IMR-90 (cell line): ENCODE data around the gene ZNF607. TPM values are rescaled to one million over a fixed set of nuclear protein-coding genes. Genes with fewer than 3 reads are reported as not detected.

ENCODE experiments used
- ATAC-seq: fragments of 200-7000 bp; cut with Tn5 transposase; 2 replicates; pipeline ENCODE4 v1.9.1; 2020; ENCODE audit warnings: low read depth, mild to moderate bottlenecking, moderate library complexity
- BruUV-seq: library from RNA; stranded (reverse); fragments of 400-500 nt; replicated peaks from 2 replicates; lab custom pipeline; 2021; lab: Mats Ljungman, UMichigan
- CTCF ChIA-PET: fragments of 300-600 bp; formaldehyde crosslinking; extraction: SDS; loops from one replicate; lab custom pipeline; 2021; ENCODE audit warnings: antibody characterized with exemption; lab: Yijun Ruan, JAX
- POLR2A ChIA-PET: fragments of 300-600 bp; sonication (Branson Sonifier 250); formaldehyde crosslinking; loops from one replicate; lab custom pipeline; 2022; ENCODE audit warnings: antibody characterized with exemption; ENCODE audit not compliant: unreplicated experiment; lab: Charles Lee
- DNase-seq: peaks from one replicate; pipeline ENCODE4 v3.0.0; 2013
- H2AFZ ChIP-seq: replicated peaks from 2 replicates; pipeline ENCODE3; 2013; ENCODE audit warnings: low read length, mild to moderate bottlenecking; ENCODE audit not compliant: poor library complexity
- H2AK5ac ChIP-seq: 2 replicates; pipeline ENCODE4 v1.6.1; 2013; ENCODE audit warnings: low read depth, low read length, inconsistent platforms
- H2AK9ac ChIP-seq: replicated peaks from 2 replicates; pipeline ENCODE3; 2013; ENCODE audit warnings: mild to moderate bottlenecking, low read depth, low read length, moderate library complexity; ENCODE audit not compliant: poor library complexity
- H2BK120ac ChIP-seq: 2 replicates; pipeline ENCODE4 v1.6.1; 2013; ENCODE audit warnings: low read depth, low read length, inconsistent platforms
- H2BK15ac ChIP-seq: 3 replicates; pipeline ENCODE4 v1.6.1; 2013; ENCODE audit warnings: low read depth, low read length, inconsistent platforms
- H2BK20ac ChIP-seq: 2 replicates; pipeline ENCODE4 v1.6.1; 2013; ENCODE audit warnings: low read depth, mild to moderate bottlenecking, inconsistent platforms, low read length, moderate library complexity
- H2BK5ac ChIP-seq: 2 replicates; pipeline ENCODE4 v1.6.1; 2013; ENCODE audit warnings: mild to moderate bottlenecking, low read depth, low read length, inconsistent platforms; ENCODE audit not compliant: poor library complexity, severe bottlenecking
- H3K14ac ChIP-seq: replicated peaks from 2 replicates; pipeline ENCODE4 v1.6.1; 2013; ENCODE audit warnings: low read depth, low read length, inconsistent platforms
- H3K18ac ChIP-seq: 2 replicates; pipeline ENCODE4 v1.6.1; 2013; ENCODE audit warnings: low read depth, low read length, control low read depth
- H3K23ac ChIP-seq: 2 replicates; pipeline ENCODE4 v1.6.1; 2013; ENCODE audit warnings: low read depth, low read length, inconsistent platforms
- H3K27ac ChIP-seq: 2 replicates; pipeline ENCODE4 v1.5.1; 2013; ENCODE audit warnings: mild to moderate bottlenecking, control low read depth, low read length; ENCODE audit not compliant: insufficient read depth
- H3K27me3 ChIP-seq: 2 replicates; pipeline ENCODE4 v1.6.1; 2013; ENCODE audit warnings: low read length; ENCODE audit not compliant: control insufficient read depth, insufficient read depth
- H3K36me3 ChIP-seq: 2 replicates; pipeline ENCODE4 v1.6.1; 2013; ENCODE audit warnings: low read length, mixed read lengths; ENCODE audit not compliant: control insufficient read depth, insufficient read depth
- H3K4ac ChIP-seq: 2 replicates; pipeline ENCODE4 v1.6.1; 2013; ENCODE audit warnings: low read depth, low read length, inconsistent platforms
- H3K4me1 ChIP-seq: 2 replicates; pipeline ENCODE4 v1.6.1; 2013; ENCODE audit warnings: low read length, mixed read lengths; ENCODE audit not compliant: control insufficient read depth, insufficient read depth
- H3K4me2 ChIP-seq: 2 replicates; pipeline ENCODE4 v1.6.1; 2013; ENCODE audit warnings: low read depth, mild to moderate bottlenecking, control low read depth, low read length, moderate library complexity
- H3K4me3 ChIP-seq: 2 replicates; pipeline ENCODE4 v1.5.1; 2013; ENCODE audit warnings: low read depth, mild to moderate bottlenecking, control low read depth, low read length, moderate library complexity; ENCODE audit not compliant: insufficient read depth
- H3K56ac ChIP-seq: 2 replicates; pipeline ENCODE4 v1.6.1; 2013; ENCODE audit warnings: low read length, inconsistent platforms; ENCODE audit not compliant: insufficient read depth; ENCODE audit errors: extremely low read depth
- H3K79me1 ChIP-seq, 2 experiments: 2 replicates each; pipeline ENCODE4 v1.6.1; 2013; ENCODE audit warnings: low read length in 2 of 2, inconsistent platforms in 1 of 2, low read depth in 1 of 2
- H3K9ac ChIP-seq: 2 replicates; pipeline ENCODE4 v1.6.1; 2013; ENCODE audit warnings: low read depth, low read length, control low read depth
- H3K9me1 ChIP-seq: 2 replicates; pipeline ENCODE4 v1.6.1; 2013; ENCODE audit warnings: low read length, inconsistent platforms; ENCODE audit not compliant: insufficient read depth
- H3K9me3 ChIP-seq: 2 replicates; pipeline ENCODE4 v1.6.1; 2013; ENCODE audit warnings: low read length; ENCODE audit not compliant: control insufficient read depth, insufficient read depth
- H4K20me1 ChIP-seq: 2 replicates; pipeline ENCODE4 v1.6.1; 2013; ENCODE audit warnings: low read length, inconsistent platforms; ENCODE audit not compliant: insufficient read depth
- H4K5ac ChIP-seq: 2 replicates; pipeline ENCODE4 v1.6.1; 2013; ENCODE audit warnings: mild to moderate bottlenecking, low read depth, low read length, control low read depth
- H4K8ac ChIP-seq, 2 experiments: 2 replicates each; pipeline ENCODE4 v1.6.1; 2013; ENCODE audit warnings: low read depth in 2 of 2, low read length in 2 of 2, control low read depth in 1 of 2, inconsistent platforms in 1 of 2
- H4K91ac ChIP-seq: 2 replicates; pipeline ENCODE4 v1.6.1; 2013; ENCODE audit warnings: low read depth, low read length, inconsistent platforms; ENCODE audit not compliant: insufficient read depth
- BHLHE40 ChIP-seq: fragments of 150-350 bp; IDR thresholded peaks from 2 replicates; pipeline ENCODE4 v1.6.1; 2016; ENCODE audit warnings: mild to moderate bottlenecking, low read depth, low read length
- CEBPB ChIP-seq: IDR thresholded peaks from 2 replicates; pipeline ENCODE4 v1.6.1; 2012; ENCODE audit warnings: low read depth, low read length, improper control_type of control experiment
- CTCF ChIP-seq: conservative IDR thresholded peaks from 2 replicates; pipeline ENCODE4 v1.5.1; 2012; ENCODE audit warnings: mild to moderate bottlenecking, low read depth, low read length, improper control_type of control experiment
- MAFK ChIP-seq: IDR thresholded peaks from 2 replicates; pipeline ENCODE4 v1.6.1; 2012; ENCODE audit warnings: low read depth, low read length, improper control_type of control experiment
- MAZ ChIP-seq: IDR thresholded peaks from 2 replicates; pipeline ENCODE4 v1.6.1; 2012; ENCODE audit warnings: low read depth, mild to moderate bottlenecking, low read length, improper control_type of control experiment, moderate library complexity, borderline replicate concordance
- NFE2L2 ChIP-seq: fragments of 150-350 bp; IDR thresholded peaks from 2 replicates; pipeline ENCODE4 v1.6.1; 2016; ENCODE audit warnings: low read depth, mild to moderate bottlenecking, low read length
- POLR2A ChIP-seq: IDR thresholded peaks from 2 replicates; pipeline ENCODE4 v1.6.1; 2012; ENCODE audit warnings: mild to moderate bottlenecking, low read depth, low read length
- RFX5 ChIP-seq: IDR thresholded peaks from 2 replicates; pipeline ENCODE4 v1.8.0; 2012; ENCODE audit warnings: low read depth, mild to moderate bottlenecking, low read length, moderate library complexity
- SMC3 ChIP-seq: fragments of 150-350 bp; IDR thresholded peaks from 2 replicates; pipeline ENCODE4 v1.6.1; 2016; ENCODE audit warnings: low read depth, mild to moderate bottlenecking, antibody characterized with exemption, low read length, moderate library complexity
- WGBS, 2 experiments: methylation state at CpG; one replicate each; pipeline versions ENCODE4 v1.1.5 to v1.1.7; 2013; ENCODE audit warnings: missing lambda C conversion rate in 2 of 2; ENCODE audit not compliant: insufficient read length in 1 of 2; ENCODE audit errors: extremely low coverage in 2 of 2; 5-methylcytosine and 5-hydroxymethylcytosine counted together
- dilution Hi-C: fragments of 300-500 bp; cut with HindIII; formaldehyde crosslinking; loops from one replicate; pipeline ENCODE4 v1.14.3; 2018; ENCODE audit warnings: low sequenced_read_pairs; ENCODE audit not compliant: unreplicated experiment
- in situ Hi-C: fragments of 300-500 bp; cut with MboI; formaldehyde crosslinking; loops from 3 replicates; pipeline ENCODE4 v1.14.3; 2019; ENCODE audit warnings: low sequenced_read_pairs, inconsistent platforms, mixed read lengths
- intact Hi-C: fragments of 100-400 bp; cut with micrococcal nuclease; formaldehyde crosslinking; loops from 2 replicates; pipeline ENCODE4 v1.10.0; 2022
- polyA plus RNA-seq, 3 experiments: library from polyadenylated mRNA; depleted of rRNA; stranded (reverse); fragments of >200 nt; gene quantifications; 2 replicates each; pipeline ENCODE4 v1.2.3, GENCODE V29; 2012; ENCODE audit warnings: low replicate concordance in 1 of 3
- total RNA-seq: library from RNA; depleted of rRNA; stranded (reverse); fragments of >200 nt; gene quantifications from 2 replicates; pipeline ENCODE4 v1.2.3, GENCODE V29; 2012
- TF ChIP-seq, protein P1 (sequence below): fragments of 150-350 bp; IDR thresholded peaks from 2 replicates; pipeline ENCODE4 v1.6.1; 2016; ENCODE audit warnings: low read depth, mild to moderate bottlenecking, low read length, moderate library complexity, borderline replicate concordance

The ZNF607 gene
- total and polyA plus RNA-seq, 2 of the 4 experiments (the other 2 are of a cell fraction) = 1.2 to 2.7 TPM

DNA sequence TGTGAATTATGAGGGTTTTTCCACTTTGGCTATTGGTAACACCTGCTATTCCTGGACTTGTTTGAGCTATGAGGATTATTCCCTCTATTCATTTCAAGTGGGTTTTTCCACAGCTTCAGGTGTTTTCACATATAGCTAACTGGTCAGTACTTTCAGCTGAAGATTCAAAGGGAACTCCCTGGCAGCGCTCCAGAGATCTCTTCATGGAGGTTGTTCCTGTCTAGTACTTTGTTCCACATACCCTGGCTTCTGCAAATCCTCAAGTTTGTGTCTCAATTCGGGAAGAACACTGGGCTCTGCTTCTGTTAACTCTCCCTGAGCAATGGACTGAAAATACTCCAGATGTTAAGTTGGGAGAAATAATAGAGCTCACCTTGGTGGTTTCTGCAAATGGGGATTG is 5.6 kb upstream of the ZNF607 start:
- ATAC-seq (no peak), DNase-seq (no peak)
- TF ChIP-seq POLR2A (no peak), NFE2L2 (no peak), SMC3 (no peak), BHLHE40 (no peak), CTCF (no peak), MAFK (no peak), MAZ (no peak), RFX5 (no peak), CEBPB (no peak)
- TF ChIP-seq, protein P1, sequence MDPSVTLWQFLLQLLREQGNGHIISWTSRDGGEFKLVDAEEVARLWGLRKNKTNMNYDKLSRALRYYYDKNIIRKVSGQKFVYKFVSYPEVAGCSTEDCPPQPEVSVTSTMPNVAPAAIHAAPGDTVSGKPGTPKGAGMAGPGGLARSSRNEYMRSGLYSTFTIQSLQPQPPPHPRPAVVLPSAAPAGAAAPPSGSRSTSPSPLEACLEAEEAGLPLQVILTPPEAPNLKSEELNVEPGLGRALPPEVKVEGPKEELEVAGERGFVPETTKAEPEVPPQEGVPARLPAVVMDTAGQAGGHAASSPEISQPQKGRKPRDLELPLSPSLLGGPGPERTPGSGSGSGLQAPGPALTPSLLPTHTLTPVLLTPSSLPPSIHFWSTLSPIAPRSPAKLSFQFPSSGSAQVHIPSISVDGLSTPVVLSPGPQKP = no peak
- Histone ChIP-seq H2AK5ac (no peak overlapping the region), H2AK9ac (no peak overlapping the region), H4K8ac (no peak overlapping the region), H2BK120ac (no peak overlapping the region), H4K20me1 (no peaks in the 10 kb centered on the region), H3K9ac (no peak overlapping the region), H3K27ac (no peak overlapping the region), H2AFZ (no peak overlapping the region), H2BK15ac (no peak overlapping the region), H4K5ac (no peak overlapping the region), H3K36me3 (no peaks in the 10 kb centered on the region), H3K9me3 (no peaks in the 10 kb centered on the region), H3K79me1 (no peaks in the 10 kb centered on the region), H4K91ac (no peak overlapping the region), H2BK20ac (no peak overlapping the region), H2BK5ac (no peak overlapping the region), H3K18ac (no peak overlapping the region), H3K4me2 (no peak overlapping the region), H3K9me1 (no peaks in the 10 kb centered on the region), H3K23ac (no peak overlapping the region), H3K27me3 (no peaks in the 10 kb centered on the region), H3K4me1 (no peaks in the 10 kb centered on the region), H3K4ac (no peak overlapping the region), H3K14ac (no peak overlapping the region), H3K4me3 (no peak overlapping the region), H3K56ac (no peak overlapping the region)
- dilution Hi-C loops = no loop called here
- BruUV-seq = no TSS peak
- POLR2A ChIA-PET = no interaction called here
- CTCF ChIA-PET = no interaction called here
- intact Hi-C loops = no loop called here
- in situ Hi-C loops = no loop called here
- WGBS, 2 experiments = no CpG with 5 or more reads among the region's 2 CpGs
